GM12878 (cell line): ENCODE data around the gene EP400. TPM values are rescaled to one million over a fixed set of nuclear protein-coding genes. Genes with fewer than 3 reads are reported as not detected.

ENCODE experiments used
- ATAC-seq: fragments of 200-7000 bp; cut with Tn5 transposase; 3 replicates; pipeline ENCODE4 v1.9.1; 2020; ENCODE audit warnings: mild to moderate bottlenecking, moderate library complexity
- BruUV-seq: library from RNA; stranded (reverse); fragments of 400-500 nt; replicated peaks from 2 replicates; lab custom pipeline; 2021; lab: Mats Ljungman, UMichigan
- CTCF ChIA-PET: fragments of 300-600 bp; sonication (Branson Sonifier 250); formaldehyde crosslinking; extraction: SDS; loops from one replicate; lab custom pipeline; 2021; ENCODE audit warnings: inconsistent platforms; lab: Yijun Ruan, JAX
- POLR2A ChIA-PET: fragments of 350-600 bp; formaldehyde crosslinking; extraction: SDS; loops from one replicate; lab custom pipeline; 2021; ENCODE audit warnings: inconsistent platforms; lab: Charles Lee
- RAD21 ChIA-PET: fragments of 300-600 bp; sonication (Branson Sonifier 250); formaldehyde crosslinking; loops from one replicate; lab custom pipeline; 2023; ENCODE audit warnings: antibody characterized with exemption; ENCODE audit not compliant: unreplicated experiment; lab: Charles Lee
- SMC1A ChIA-PET: fragments of 300-600 bp; sonication (Branson Sonifier 250); formaldehyde crosslinking; loops from one replicate; lab custom pipeline; 2023; ENCODE audit not compliant: unreplicated experiment, uncharacterized antibody; lab: Charles Lee
- DNase-seq: peaks from one replicate; pipeline ENCODE4 v3.0.0-alpha.2; 2011; ENCODE audit warnings: low read depth, low spot score
- FAIRE-seq: peaks from 3 replicates; lab custom pipeline; 2011; peaks lifted over from hg19 to GRCh38; lab: Jason Lieb, UNC
- H2AFZ ChIP-seq: 2 replicates; pipeline ENCODE4 v1.6.0; 2011; ENCODE audit warnings: low read depth, low read length, control low read depth; ENCODE audit not compliant: control insufficient read depth
- H3K27ac ChIP-seq: 2 replicates; pipeline ENCODE4 v1.5.1; 2011; ENCODE audit warnings: control low read depth; ENCODE audit not compliant: control insufficient read depth, insufficient read depth
- H3K27me3 ChIP-seq, 2 experiments: replicated peaks in 1 of 2; 2 replicates each; pipeline versions ENCODE4 v1.6.0 to v1.6.1; 2011; ENCODE audit warnings: low read length in 1 of 2; ENCODE audit not compliant: control insufficient read depth in 2 of 2, insufficient read depth in 2 of 2
- H3K36me3 ChIP-seq, 2 experiments: 2 replicates each; pipeline ENCODE4 v1.5.1; 2011; ENCODE audit warnings: low read length in 1 of 2; ENCODE audit not compliant: control insufficient read depth in 2 of 2, insufficient read depth in 2 of 2
- H3K4me1 ChIP-seq: 2 replicates; pipeline ENCODE4 v1.6.1; 2011; ENCODE audit warnings: mild to moderate bottlenecking, low read length, moderate library complexity, mixed read lengths; ENCODE audit not compliant: control insufficient read depth, insufficient read depth
- H3K4me2 ChIP-seq: 2 replicates; pipeline ENCODE4 v1.6.0; 2011; ENCODE audit warnings: control low read depth; ENCODE audit not compliant: control insufficient read depth, insufficient read depth
- H3K4me3 ChIP-seq: fragments of 200-600 bp; sonication (generic); 2 replicates; pipeline ENCODE4 v1.5.1; 2016
- H3K79me2 ChIP-seq: 2 replicates; pipeline ENCODE4 v1.6.0; 2011; ENCODE audit warnings: low read length; ENCODE audit not compliant: control insufficient read depth, insufficient read depth
- H3K9ac ChIP-seq: 2 replicates; pipeline ENCODE4 v1.8.0; 2011; ENCODE audit warnings: low read length, control low read depth, mixed read lengths; ENCODE audit not compliant: control insufficient read depth, insufficient read depth
- H3K9me3 ChIP-seq: replicated peaks from 3 replicates; pipeline ENCODE4 v1.5.1; 2011; ENCODE audit warnings: mild to moderate bottlenecking, low read length; ENCODE audit not compliant: control insufficient read depth, insufficient read depth
- H4K20me1 ChIP-seq: 2 replicates; pipeline ENCODE4 v1.6.0; 2011; ENCODE audit not compliant: control insufficient read depth, insufficient read depth
- CHD2 ChIP-seq: IDR thresholded peaks from 2 replicates; pipeline ENCODE4 v1.6.1; 2011; ENCODE audit warnings: low read depth, low read length, improper control_type of control experiment, borderline replicate concordance
- E4F1 ChIP-seq: fragments of 450-650 bp; IDR thresholded peaks from 2 replicates; pipeline ENCODE4 v1.6.1; 2018; ENCODE audit warnings: borderline replicate concordance, mild to moderate bottlenecking; ENCODE audit not compliant: partially characterized antibody
- IKZF1 ChIP-seq: fragments of 450-650 bp; conservative IDR thresholded peaks from 2 replicates; pipeline ENCODE4 v1.6.1; 2017; ENCODE audit warnings: antibody characterized with exemption, mild to moderate bottlenecking
- MLLT1 ChIP-seq: fragments of 450-650 bp; IDR thresholded peaks from 2 replicates; pipeline ENCODE4 v1.6.1; 2016; ENCODE audit warnings: mild to moderate bottlenecking
- MXI1 ChIP-seq: fragments of 150-350 bp; IDR thresholded peaks from 2 replicates; pipeline ENCODE4 v1.6.1; 2011; ENCODE audit warnings: low read depth, mild to moderate bottlenecking, inconsistent platforms, low read length, improper control_type of control experiment
- MYC ChIP-seq: IDR thresholded peaks from 2 replicates; pipeline ENCODE4 v1.6.1; 2011; ENCODE audit warnings: mild to moderate bottlenecking, low read length, moderate library complexity, inconsistent platforms; ENCODE audit not compliant: insufficient read depth, insufficient replicate concordance, insufficient read length, severe bottlenecking
- PAX8 ChIP-seq: fragments of 450-650 bp; IDR thresholded peaks from 2 replicates; pipeline ENCODE4 v1.6.1; 2017; ENCODE audit warnings: mild to moderate bottlenecking, moderate library complexity
- SPI1 ChIP-seq: IDR thresholded peaks from 2 replicates; pipeline ENCODE4 v1.6.1; 2011; ENCODE audit warnings: low read depth, mild to moderate bottlenecking, low read length, moderate library complexity, borderline replicate concordance; ENCODE audit not compliant: insufficient read depth
- STAT3 ChIP-seq: IDR thresholded peaks from 2 replicates; pipeline ENCODE4 v1.6.1; 2011; ENCODE audit warnings: low read depth, low read length, improper control_type of control experiment
- WRNIP1 ChIP-seq: IDR thresholded peaks from 2 replicates; pipeline ENCODE4 v1.6.1; 2011; ENCODE audit warnings: low read depth, low read length, improper control_type of control experiment, borderline replicate concordance
- ZNF24 ChIP-seq: fragments of 450-650 bp; IDR thresholded peaks from 2 replicates; pipeline ENCODE4 v1.6.1; 2017; ENCODE audit warnings: antibody characterized with exemption, mild to moderate bottlenecking
- ZNF274 ChIP-seq: IDR thresholded peaks from one replicate; pipeline ENCODE4 v1.8.0; 2011; ENCODE audit not compliant: insufficient read length, insufficient read depth
- whole genome bisulfite sequencing: methylation state at CpG from one replicate; pipeline ENCODE4 v1.1.6; 2016; ENCODE audit warnings: low lambda C conversion rate; ENCODE audit not compliant: insufficient replicate concordance, insufficient coverage; ENCODE audit errors: missing lambda C conversion rate; 5-methylcytosine and 5-hydroxymethylcytosine counted together
- in situ Hi-C: fragments of 300-500 bp; cut with MboI; formaldehyde crosslinking; loops from 9 replicates; pipeline ENCODE4 v1.14.3; 2018; ENCODE audit warnings: mixed read lengths
- intact Hi-C: fragments of 100-400 bp; cut with micrococcal nuclease; formaldehyde crosslinking; loops from one replicate; pipeline ENCODE4 v1.14.2; 2022; ENCODE audit not compliant: unreplicated experiment
- polyA plus RNA-seq, 11 experiments: library from polyadenylated mRNA; depleted of rRNA in 4 of 11; unstranded in 6 of 11; stranded (reverse) in 5 of 11; fragments of >200 nt; fragmentation: Nextera tagmentation in 4 of 11; fragmentation: Illumina TruSeq in 1 of 11; extraction: Ambion mirVana in 4 of 11; extraction: Trizol in 1 of 11; gene quantifications; 1 replicate in 1 of 11; 2 replicates in 10 of 11; pipeline versions ENCODE4 v1.2.1 to v1.2.3, GENCODE V29; 2011 to 2016; ENCODE audit warnings: inconsistent platforms in 2 of 11, missing spikeins in 2 of 11, low read depth in 1 of 11
- total RNA-seq, 4 experiments: library from RNA; depleted of rRNA in 3 of 4; stranded (reverse); fragments of >200 nt in 3 of 4; fragmentation: Illumina TruSeq in 1 of 4; extraction: Trizol in 1 of 4; gene quantifications; 2 replicates each; pipeline versions ENCODE4 v1.2.1 to v1.2.3, GENCODE V29; 2013 to 2021
- TF ChIP-seq, protein P1 (sequence below): fragments of 450-650 bp; formaldehyde crosslinking; IDR thresholded peaks from 2 replicates; pipeline ENCODE4 v1.4.0; 2020; ENCODE audit warnings: mild to moderate bottlenecking, moderate library complexity

EP400 gene
- total and polyA plus RNA-seq, 10 of the 15 experiments (the other 5 are each of a cell fraction or from before 2014, with no cell fraction given): 3.8 to 44.2 (median 8.4) TPM

GRCh38 chr12:132046561-132046960, 96.8 kb downstream of the EP400 start:
- ChIA-PET RAD21 (no interaction called here), SMC1A (no interaction called here), CTCF (no interaction called here), POLR2A (no interaction called here)
- Histone ChIP-seq H3K27me3 (no peaks in the 10 kb centered on the region), H2AFZ (no peak overlapping the region), H4K20me1 (no peaks in the 10 kb centered on the region), H3K9me3 (no peaks in the 10 kb centered on the region), H3K9ac (no peak overlapping the region), H3K4me1 (no peaks in the 10 kb centered on the region), H3K79me2 (no peaks in the 10 kb centered on the region), H3K27ac (no peak overlapping the region), H3K4me3 (no peak overlapping the region), H3K36me3 (peaks cover 23 to 30% of the 10 kb centered on the region in 2 experiments), H3K4me2 (no peak overlapping the region)
- FAIRE-seq: no peak
- no peak for ATAC-seq
- WGBS: 97% methylated on average over 11 of the region's 11 CpGs
- in situ Hi-C loops: no loop called here
- no peak for DNase-seq
- intact Hi-C loops: no loop called here
- BruUV-seq: no TSS peak
- TF ChIP-seq MLLT1: no peak
- no peak for TF ChIP-seq IKZF1
- TF ChIP-seq, protein P1, sequence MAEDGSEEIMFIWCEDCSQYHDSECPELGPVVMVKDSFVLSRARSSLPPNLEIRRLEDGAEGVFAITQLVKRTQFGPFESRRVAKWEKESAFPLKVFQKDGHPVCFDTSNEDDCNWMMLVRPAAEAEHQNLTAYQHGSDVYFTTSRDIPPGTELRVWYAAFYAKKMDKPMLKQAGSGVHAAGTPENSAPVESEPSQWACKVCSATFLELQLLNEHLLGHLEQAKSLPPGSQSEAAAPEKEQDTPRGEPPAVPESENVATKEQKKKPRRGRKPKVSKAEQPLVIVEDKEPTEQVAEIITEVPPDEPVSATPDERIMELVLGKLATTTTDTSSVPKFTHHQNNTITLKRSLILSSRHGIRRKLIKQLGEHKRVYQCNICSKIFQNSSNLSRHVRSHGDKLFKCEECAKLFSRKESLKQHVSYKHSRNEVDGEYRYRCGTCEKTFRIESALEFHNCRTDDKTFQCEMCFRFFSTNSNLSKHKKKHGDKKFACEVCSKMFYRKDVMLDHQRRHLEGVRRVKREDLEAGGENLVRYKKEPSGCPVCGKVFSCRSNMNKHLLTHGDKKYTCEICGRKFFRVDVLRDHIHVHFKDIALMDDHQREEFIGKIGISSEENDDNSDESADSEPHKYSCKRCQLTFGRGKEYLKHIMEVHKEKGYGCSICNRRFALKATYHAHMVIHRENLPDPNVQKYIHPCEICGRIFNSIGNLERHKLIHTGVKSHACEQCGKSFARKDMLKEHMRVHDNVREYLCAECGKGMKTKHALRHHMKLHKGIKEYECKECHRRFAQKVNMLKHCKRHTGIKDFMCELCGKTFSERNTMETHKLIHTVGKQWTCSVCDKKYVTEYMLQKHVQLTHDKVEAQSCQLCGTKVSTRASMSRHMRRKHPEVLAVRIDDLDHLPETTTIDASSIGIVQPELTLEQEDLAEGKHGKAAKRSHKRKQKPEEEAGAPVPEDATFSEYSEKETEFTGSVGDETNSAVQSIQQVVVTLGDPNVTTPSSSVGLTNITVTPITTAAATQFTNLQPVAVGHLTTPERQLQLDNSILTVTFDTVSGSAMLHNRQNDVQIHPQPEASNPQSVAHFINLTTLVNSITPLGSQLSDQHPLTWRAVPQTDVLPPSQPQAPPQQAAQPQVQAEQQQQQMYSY (CRISPR knock-in tag): no peak
- TF ChIP-seq MYC: no peak
- TF ChIP-seq ZNF274: no peak
- no peak for TF ChIP-seq MXI1
- TF ChIP-seq SPI1: no peak
- no peak for TF ChIP-seq WRNIP1
- TF ChIP-seq E4F1: no peak
- TF ChIP-seq STAT3: no peak
- TF ChIP-seq CHD2: no peak
- TF ChIP-seq PAX8: no peak
- TF ChIP-seq ZNF24: no peak
